Effector memory CD8-positive, alpha-beta T cell (primary cell): Measurements from ENCODE around the gene PLXDC1.
"Not testable (repeated sequence)": the region's sequence is repeated elsewhere in the genome, so short reads cannot be mapped to it uniquely, and the experiment has no call there.

Source experiments
- ATAC-seq: fragments of 150-1000 bp; cut with Tn5 transposase; replicated peaks from 2 replicates; pipeline ENCODE4 v1.10.0; 2021; ENCODE audit warnings: mild to moderate bottlenecking, moderate library complexity
- DNase-seq, 3 experiments: peaks; one replicate each; pipeline ENCODE4 v3.0.0; 2021
- H3K27ac Mint-ChIP-seq, 2 donors: one replicate each; pipeline ENCODE4 v1.8.0; 2022; ENCODE audit warnings: mild to moderate bottlenecking in 2 of 2, mixed read lengths in 2 of 2, moderate library complexity in 2 of 2
- H3K27me3 Mint-ChIP-seq, 2 donors: one replicate each; pipeline ENCODE4 v1.8.0; 2022; ENCODE audit warnings: mixed read lengths in 2 of 2
- H3K36me3 Mint-ChIP-seq: one replicate; pipeline ENCODE4 v1.8.0; 2022; ENCODE audit warnings: mild to moderate bottlenecking, moderate library complexity, mixed read lengths; ENCODE audit not compliant: insufficient read depth
- H3K4me1 Mint-ChIP-seq, 2 donors: one replicate each; pipeline ENCODE4 v1.8.0; 2022; ENCODE audit warnings: low read depth in 2 of 2, mixed read lengths in 2 of 2
- H3K4me3 Mint-ChIP-seq, 2 donors: one replicate each; pipeline ENCODE4 v1.8.0; 2022; ENCODE audit warnings: mild to moderate bottlenecking in 2 of 2, mixed read lengths in 2 of 2, moderate library complexity in 2 of 2
- H3K9me3 Mint-ChIP-seq, 2 donors: one replicate each; pipeline ENCODE4 v1.8.0; 2022; ENCODE audit warnings: mixed read lengths in 2 of 2

Gene PLXDC1

GRCh38 chr17:39026980-39027451 is 124.4 kb downstream of the PLXDC1 start:
- Mint-ChIP-seq H3K27ac (no peak overlapping the region), H3K27me3 (peaks cover 6 to 41% of the 10 kb centered on the region in 2 donors), H3K36me3 (no peaks in the 10 kb centered on the region), H3K4me1 (peaks cover 0 to 3% of the 10 kb centered on the region in 2 donors), H3K9me3 (no peaks in the 10 kb centered on the region), H3K4me3 (peak overlapping the region; percentile 31 to 50)
- peak in 2 of 3 experiments; percentile 5 to 14 for DNase-seq
- ATAC-seq: peak; percentile 58

GRCh38 chr17:39026346-39026745 is 125.1 kb downstream of the PLXDC1 start:
- not testable (repeated sequence) for H3K27ac Mint-ChIP-seq, H3K36me3 Mint-ChIP-seq, DNase-seq, ATAC-seq, H3K9me3 Mint-ChIP-seq, H3K4me1 Mint-ChIP-seq
- peaks cover 6 to 36% of the 10 kb centered on the region in 2 donors for H3K27me3 Mint-ChIP-seq
- H3K4me3 Mint-ChIP-seq: peak overlapping the region in 1 of 2 donors; percentile 40

- peaks cover 0 to 3% of the 10 kb centered on the region in 2 donors for H3K4me1 Mint-ChIP-seq
- no peak for DNase-seq
- ATAC-seq: no peak
- no peak overlapping the region for H3K27ac Mint-ChIP-seq
- H3K9me3 Mint-ChIP-seq: no peaks in the 10 kb centered on the region
- no peaks in the 10 kb centered on the region for H3K36me3 Mint-ChIP-seq
- H3K4me3 Mint-ChIP-seq: no peak overlapping the region
- H3K27me3 Mint-ChIP-seq: peaks cover 6 to 23% of the 10 kb centered on the region in 2 donors
Measured at GRCh38 chr17:39022924-39023323, 128.5 kb downstream of the PLXDC1 start.

- H3K4me3 Mint-ChIP-seq, H3K4me1 Mint-ChIP-seq, H3K27me3 Mint-ChIP-seq, H3K36me3 Mint-ChIP-seq, ATAC-seq, H3K27ac Mint-ChIP-seq, DNase-seq, H3K9me3 Mint-ChIP-seq: not testable (repeated sequence)
Measured at GRCh38 chr17:39020037-39020436, 131.4 kb downstream of the PLXDC1 start.

- Mint-ChIP-seq H3K4me1 (peaks cover 0 to 1% of the 10 kb centered on the region in 2 donors), H3K36me3 (no peaks in the 10 kb centered on the region), H3K4me3 (no peak overlapping the region), H3K27me3 (no peaks in the 10 kb centered on the region), H3K27ac (no peak overlapping the region), H3K9me3 (no peaks in the 10 kb centered on the region)
- ATAC-seq (no peak), DNase-seq (no peak)
Measured at GRCh38 chr17:39018267-39019134, 132.9 kb downstream of the PLXDC1 start.

GRCh38 chr17:39016193-39017153 is 135.0 kb downstream of the PLXDC1 start:
- DNase-seq (no peak), ATAC-seq (peak; percentile 49)
- H3K4me1 Mint-ChIP-seq: peaks cover 0 to 1% of the 10 kb centered on the region in 2 donors
- H3K27me3 Mint-ChIP-seq: no peaks in the 10 kb centered on the region
- no peak overlapping the region for H3K4me3 Mint-ChIP-seq
- no peaks in the 10 kb centered on the region for H3K36me3 Mint-ChIP-seq
- H3K9me3 Mint-ChIP-seq: no peaks in the 10 kb centered on the region
- H3K27ac Mint-ChIP-seq: peak overlapping the region in 1 of 2 donors; percentile 51

GRCh38 chr17:39015546-39015935 is 135.9 kb downstream of the PLXDC1 start:
- H3K27ac Mint-ChIP-seq: no peak overlapping the region

GRCh38 chr17:39014795-39015545 is 136.5 kb downstream of the PLXDC1 start:
- ATAC-seq (no peak), DNase-seq (no peak)
- no peaks in the 10 kb centered on the region for H3K27me3 Mint-ChIP-seq
- H3K4me3 Mint-ChIP-seq: no peak overlapping the region
- peaks cover 0 to 1% of the 10 kb centered on the region in 2 donors for H3K4me1 Mint-ChIP-seq
- H3K36me3 Mint-ChIP-seq: no peaks in the 10 kb centered on the region
- H3K9me3 Mint-ChIP-seq: no peaks in the 10 kb centered on the region
- H3K27ac Mint-ChIP-seq: no peak overlapping the region

More at GRCh38 chr17:39015546-39015935, 135.9 kb downstream of the PLXDC1 start:
- no peaks in the 10 kb centered on the region for H3K27me3 Mint-ChIP-seq
- no peaks in the 10 kb centered on the region for H3K9me3 Mint-ChIP-seq
- H3K4me3 Mint-ChIP-seq: no peak overlapping the region
- no peaks in the 10 kb centered on the region for H3K36me3 Mint-ChIP-seq
- DNase-seq (no peak), ATAC-seq (no peak)
- peaks cover 0 to 1% of the 10 kb centered on the region in 2 donors for H3K4me1 Mint-ChIP-seq

- ATAC-seq (no peak), DNase-seq (no peak)
- no peaks in the 10 kb centered on the region for H3K27me3 Mint-ChIP-seq
- no peak overlapping the region for H3K27ac Mint-ChIP-seq
- no peaks in the 10 kb centered on the region for H3K9me3 Mint-ChIP-seq
- no peak overlapping the region for H3K4me3 Mint-ChIP-seq
- peaks cover 0 to 1% of the 10 kb centered on the region in 2 donors for H3K4me1 Mint-ChIP-seq
- no peaks in the 10 kb centered on the region for H3K36me3 Mint-ChIP-seq
Measured at GRCh38 chr17:39014044-39014794, 137.2 kb downstream of the PLXDC1 start.
